Superior temporal gyrus (tissue), 1 donor: ENCODE data around the gene RFC4.

Source experiments
- DNase-seq: peaks from one replicate; pipeline ENCODE4 v3.0.0-alpha.2; 2016; ENCODE audit errors: extremely low spot score

The RFC4 gene

GRCh38 chr3:186743666-186744065 lies 62.6 kb downstream of the RFC4 start:
- no peak for DNase-seq

GRCh38 chr3:186742618-186743380 lies 63.5 kb downstream of the RFC4 start:
- no peak for DNase-seq
